Mesothelial cell of epicardium (in vitro differentiated cells): ENCODE results near the gene RANBP3L. TPM values are rescaled to one million over a fixed set of nuclear protein-coding genes. Genes with fewer than 3 reads are reported as not detected.

Source experiments
- DNase-seq, 2 experiments: peaks; one replicate each; pipeline ENCODE4 v3.0.0; 2021; ENCODE audit warnings: low spot score in 2 of 2; ENCODE audit not compliant: unreplicated experiment in 2 of 2
- H3K27ac Mint-ChIP-seq: 2 replicates; pipeline ENCODE4 v1.8.0; 2021; ENCODE audit warnings: mixed read lengths
- H3K27me3 Mint-ChIP-seq: 2 replicates; pipeline ENCODE4 v1.8.0; 2021; ENCODE audit warnings: low read depth, mixed read lengths
- H3K36me3 Mint-ChIP-seq: 2 replicates; pipeline ENCODE4 v1.8.0; 2021; ENCODE audit warnings: mixed read lengths
- H3K4me1 Mint-ChIP-seq: 2 replicates; pipeline ENCODE4 v1.8.0; 2021; ENCODE audit warnings: mixed read lengths
- H3K4me3 Mint-ChIP-seq: 2 replicates; pipeline ENCODE4 v1.8.0; 2021; ENCODE audit warnings: mild to moderate bottlenecking, moderate library complexity, mixed read lengths
- H3K9me3 Mint-ChIP-seq: 2 replicates; pipeline ENCODE4 v1.8.0; 2021; ENCODE audit warnings: mixed read lengths
- total RNA-seq: library from RNA; stranded (reverse); gene quantifications from 3 replicates; pipeline ENCODE4 v1.2.1, GENCODE V29; 2021
- TF ChIP-seq, protein P1 (sequence below): fragments of 200-600 bp; sonication (generic); IDR thresholded peaks from one replicate; pipeline ENCODE4 v1.5.0; 2021; ENCODE audit warnings: antibody characterized with exemption; ENCODE audit not compliant: unreplicated experiment

Gene RANBP3L
- total RNA-seq, 1 donor from 2014 or later = 1.0 TPM

DNA sequence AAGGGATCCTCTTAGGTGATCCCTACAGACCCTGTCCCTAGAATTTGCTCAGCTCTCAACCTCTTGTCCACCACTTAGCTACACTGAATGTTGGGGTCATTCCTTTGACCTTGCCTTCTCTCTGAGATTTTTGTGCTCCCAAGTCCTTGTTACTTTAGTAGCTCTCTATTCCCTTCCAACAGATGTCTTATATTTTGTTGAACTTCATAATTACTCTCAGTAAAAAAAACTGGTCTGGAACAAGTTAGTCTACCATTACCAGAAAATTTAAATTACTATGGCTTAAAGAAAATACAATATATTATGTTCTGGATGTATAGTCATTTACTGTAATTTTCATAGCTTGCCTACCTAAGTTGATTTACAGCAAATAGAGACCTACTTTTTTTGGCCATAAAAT lies 23.5 kb upstream of the RANBP3L start:
- Mint-ChIP-seq H3K9me3 (peaks cover 8% of the 10 kb centered on the region), H3K4me3 (no peak overlapping the region), H3K4me1 (peaks cover 2% of the 10 kb centered on the region), H3K27me3 (no peaks in the 10 kb centered on the region), H3K27ac (peak overlapping the region; percentile 68), H3K36me3 (peaks cover 2% of the 10 kb centered on the region)
- no peak for DNase-seq
- TF ChIP-seq, protein P1, sequence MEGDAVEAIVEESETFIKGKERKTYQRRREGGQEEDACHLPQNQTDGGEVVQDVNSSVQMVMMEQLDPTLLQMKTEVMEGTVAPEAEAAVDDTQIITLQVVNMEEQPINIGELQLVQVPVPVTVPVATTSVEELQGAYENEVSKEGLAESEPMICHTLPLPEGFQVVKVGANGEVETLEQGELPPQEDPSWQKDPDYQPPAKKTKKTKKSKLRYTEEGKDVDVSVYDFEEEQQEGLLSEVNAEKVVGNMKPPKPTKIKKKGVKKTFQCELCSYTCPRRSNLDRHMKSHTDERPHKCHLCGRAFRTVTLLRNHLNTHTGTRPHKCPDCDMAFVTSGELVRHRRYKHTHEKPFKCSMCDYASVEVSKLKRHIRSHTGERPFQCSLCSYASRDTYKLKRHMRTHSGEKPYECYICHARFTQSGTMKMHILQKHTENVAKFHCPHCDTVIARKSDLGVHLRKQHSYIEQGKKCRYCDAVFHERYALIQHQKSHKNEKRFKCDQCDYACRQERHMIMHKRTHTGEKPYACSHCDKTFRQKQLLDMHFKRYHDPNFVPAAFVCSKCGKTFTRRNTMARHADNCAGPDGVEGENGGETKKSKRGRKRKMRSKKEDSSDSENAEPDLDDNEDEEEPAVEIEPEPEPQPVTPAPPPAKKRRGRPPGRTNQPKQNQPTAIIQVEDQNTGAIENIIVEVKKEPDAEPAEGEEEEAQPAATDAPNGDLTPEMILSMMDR = no peak

DNA sequence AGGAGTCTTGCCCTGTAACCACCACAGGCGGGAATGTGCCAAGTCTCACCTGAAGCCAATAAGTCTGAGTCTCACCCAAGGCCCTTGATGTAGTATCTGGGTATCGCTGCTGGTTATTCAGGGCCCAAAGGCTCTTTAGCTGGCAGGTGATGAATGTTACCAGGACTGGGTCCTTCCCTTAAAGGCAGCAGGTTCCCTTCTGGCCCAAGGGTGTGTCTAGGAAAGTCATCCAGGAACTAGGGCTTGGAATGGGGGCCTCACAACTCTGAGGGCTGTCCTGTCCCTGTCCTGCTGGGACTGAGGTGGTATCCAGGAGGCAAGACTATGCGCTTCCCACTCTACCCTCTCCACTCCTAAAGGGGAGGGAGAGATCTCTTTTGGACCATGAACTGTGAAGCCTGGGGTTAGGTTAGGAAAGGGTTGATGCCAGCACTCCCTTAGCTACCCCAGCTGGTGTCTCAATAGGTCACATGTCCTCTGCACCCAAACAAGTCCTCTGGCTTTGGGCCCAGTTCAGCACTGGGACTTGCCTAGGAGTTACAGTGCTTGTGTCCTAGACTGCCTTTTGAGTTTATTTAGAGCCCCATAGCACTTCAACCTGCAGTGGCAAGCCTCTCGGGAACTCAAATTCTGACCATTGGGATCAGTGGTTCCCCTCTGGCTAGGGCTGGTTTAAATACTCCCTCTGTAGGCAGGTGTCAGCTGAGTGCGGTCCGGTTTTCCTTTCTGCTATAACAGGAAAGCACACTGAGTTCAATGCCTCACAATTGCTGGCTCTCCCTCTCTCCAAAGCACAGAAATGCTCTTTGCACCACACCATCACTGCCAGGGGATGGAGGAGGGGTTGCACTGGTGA lies 22.5 kb upstream of the RANBP3L start:
- Mint-ChIP-seq H3K27me3 (peaks cover 5% of the 10 kb centered on the region), H3K9me3 (peaks cover 9% of the 10 kb centered on the region), H3K4me3 (no peak overlapping the region), H3K36me3 (peaks cover 2% of the 10 kb centered on the region), H3K27ac (no peak overlapping the region), H3K4me1 (peaks cover 2% of the 10 kb centered on the region)
- TF ChIP-seq, protein P1 = no peak
- DNase-seq = no peak

DNA sequence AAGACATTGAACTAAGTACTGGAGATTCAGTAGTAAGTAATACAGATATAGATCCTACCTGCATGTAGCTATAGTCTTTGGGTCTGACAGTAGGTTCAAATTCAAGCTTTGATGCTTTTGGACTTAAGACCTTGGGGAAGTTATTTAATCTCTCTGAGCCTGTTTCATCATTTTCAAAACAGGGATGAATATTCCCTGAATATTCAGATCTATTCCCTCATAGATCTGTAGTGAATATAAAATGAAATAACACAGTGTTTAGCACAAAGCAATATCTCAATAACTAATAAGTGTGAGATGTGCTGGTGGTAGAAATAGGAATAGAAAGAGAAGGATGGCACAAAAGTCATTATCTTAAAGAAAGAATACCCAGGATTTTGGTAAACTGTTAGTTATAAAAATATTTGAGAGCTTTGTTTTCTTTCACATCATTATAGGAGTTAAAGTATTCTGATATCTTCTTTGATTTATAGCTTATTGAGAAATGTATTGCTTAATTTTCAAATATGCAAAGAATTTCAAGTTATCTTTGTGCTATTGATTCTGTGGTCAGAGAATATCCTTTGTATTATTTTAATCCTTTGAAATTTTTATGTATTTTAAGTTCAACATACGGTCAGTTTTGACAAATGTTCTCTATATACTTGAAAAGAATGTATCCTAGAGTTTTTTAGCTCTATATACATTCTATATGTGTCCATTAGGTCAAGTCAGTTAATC lies 11.4 kb upstream of the RANBP3L start:
- no peaks in the 10 kb centered on the region for H3K36me3 Mint-ChIP-seq
- no peak overlapping the region for H3K27ac Mint-ChIP-seq
- no peak for DNase-seq
- no peak overlapping the region for H3K4me3 Mint-ChIP-seq
- H3K9me3 Mint-ChIP-seq = peaks cover 15% of the 10 kb centered on the region
- TF ChIP-seq, protein P1 = no peak
- no peaks in the 10 kb centered on the region for H3K4me1 Mint-ChIP-seq
- peaks cover 14% of the 10 kb centered on the region for H3K27me3 Mint-ChIP-seq

DNA sequence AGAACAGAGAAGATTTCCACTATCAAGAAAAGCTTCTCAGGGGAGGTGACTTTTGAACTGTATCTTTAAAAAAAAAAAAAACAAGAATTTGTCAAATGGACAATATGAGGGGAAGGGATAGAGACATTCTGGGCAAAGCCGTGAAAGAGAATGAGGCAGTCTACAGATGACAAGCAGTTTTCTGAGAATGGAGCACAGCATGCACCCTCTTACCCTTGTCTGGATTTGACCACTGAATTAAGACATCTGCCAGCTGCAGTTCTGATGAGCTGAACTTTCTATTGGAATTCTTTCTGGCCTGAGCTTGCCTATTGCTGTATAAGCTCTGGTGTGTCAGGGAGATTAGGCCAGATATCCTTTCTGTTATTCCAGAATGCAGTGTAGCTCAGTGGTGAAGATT lies 10.3 kb upstream of the RANBP3L start:
- Mint-ChIP-seq H3K36me3 (no peaks in the 10 kb centered on the region), H3K4me1 (no peaks in the 10 kb centered on the region), H3K4me3 (no peak overlapping the region), H3K27me3 (peaks cover 8% of the 10 kb centered on the region), H3K9me3 (peaks cover 15% of the 10 kb centered on the region), H3K27ac (no peak overlapping the region)
- DNase-seq = no peak
- TF ChIP-seq, protein P1 = no peak

- H3K27ac Mint-ChIP-seq = no peak overlapping the region
- peaks cover 5% of the 10 kb centered on the region for H3K27me3 Mint-ChIP-seq
- H3K36me3 Mint-ChIP-seq = no peaks in the 10 kb centered on the region
- H3K4me1 Mint-ChIP-seq = peaks cover 2% of the 10 kb centered on the region
- no peak overlapping the region for H3K4me3 Mint-ChIP-seq
- H3K9me3 Mint-ChIP-seq = peaks cover 9% of the 10 kb centered on the region
- no peak for DNase-seq
- TF ChIP-seq, protein P1 = no peak
These were observed 8.4 kb upstream of the RANBP3L start for GRCh38 chr5:36310138-36310537.
